Measurements from ENCODE around the gene FTCD. TPM values are rescaled to one million over a fixed set of nuclear protein-coding genes. Genes with fewer than 3 reads are reported as not detected.
A peak's percentile ranks its signal among the peaks of the same experiment; 100 is the strongest.

FTCD gene
- total RNA-seq, 1 experiment from 2014 or later = 6.7 TPM

- H3K4me1 Mint-ChIP-seq = no peaks in the 10 kb centered on the region
- Histone ChIP-seq H3K14ac (ENCODE audit: insufficient read depth, low read length) (no peak overlapping the region), H4K8ac (replicated peaks; ENCODE audit: insufficient read length, low read depth, low read length) (no peak overlapping the region), H3K4ac (ENCODE audit: low read depth, low read length) (no peak overlapping the region), H3K79me2 (ENCODE audit: insufficient read depth, low read length) (no peaks in the 10 kb centered on the region), H3K18ac (ENCODE audit: insufficient read length, low read depth, low read length) (no peak overlapping the region), H4K91ac (ENCODE audit: insufficient read length, low read depth, low read length) (no peak overlapping the region), H4K5ac (ENCODE audit: insufficient read length, low read depth, low read length) (no peak overlapping the region), H3K23ac (ENCODE audit: insufficient read length, low read depth, low read length) (no peak overlapping the region), H2BK120ac (ENCODE audit: low read depth, low read length, poor library complexity, severe bottlenecking) (no peak overlapping the region), H2AK5ac (ENCODE audit: insufficient read length, low read length) (no peak overlapping the region), H3T11ph (ENCODE audit: low read length) (no peak overlapping the region), H4K20me1 (ENCODE audit: control insufficient read depth, insufficient read depth, insufficient read length) (no peaks in the 10 kb centered on the region), H3K56ac (ENCODE audit: insufficient read length, low read depth, low read length) (no peak overlapping the region), H3K9me3 (ENCODE audit: control insufficient read depth, low read depth, low read length) (no peaks in the 10 kb centered on the region), H3K4me2 (ENCODE audit: insufficient read depth, insufficient read length, low read length) (no peak overlapping the region), H3K9ac (ENCODE audit: extremely low read depth, insufficient read length, low read length) (no peak overlapping the region), H2AFZ (ENCODE audit: low read length) (no peak overlapping the region), H2BK12ac (ENCODE audit: insufficient read length, low read depth, low read length) (no peak overlapping the region), H3K27ac (ENCODE audit: insufficient read length, low read depth, low read length) (no peak overlapping the region), H3K23me2 (ENCODE audit: insufficient read length, low read depth, low read length, poor library complexity, severe bottlenecking) (no peaks in the 10 kb centered on the region), H3K4me1 (ENCODE audit: insufficient read depth, low read length) (no peaks in the 10 kb centered on the region), H2BK20ac (ENCODE audit: low read depth, low read length, poor library complexity, severe bottlenecking) (no peak overlapping the region), H2BK15ac (ENCODE audit: low read depth, low read length) (no peak overlapping the region), H2BK5ac (ENCODE audit: insufficient read length, low read length) (no peak overlapping the region), H3K79me1 (ENCODE audit: insufficient read depth, low read depth, low read length, poor library complexity, severe bottlenecking) (no peaks in the 10 kb centered on the region), H3K27me3 (ENCODE audit: insufficient read depth, low read length) (no peaks in the 10 kb centered on the region)
- peaks cover 52 to 79% (median 74%) of the 10 kb centered on the region in 3 experiments; a peak in 6 of 7 replicates for H3K36me3 Mint-ChIP-seq (ENCODE audit: insufficient read depth in 1 of 3, low read depth in 3 of 3)
- TF ChIP-seq CTCF (conservative IDR thresholded peaks at IDR 0.05) = no peak
- no CpG with 5 or more reads among the region's 20 CpGs for WGBS (ENCODE audit: extremely low coverage, insufficient read length, low lambda C conversion rate)
- no peaks in the 10 kb centered on the region for H3K27me3 Mint-ChIP-seq (ENCODE audit: low read depth)
- no peak overlapping the region for H3K4me3 Mint-ChIP-seq
- H3K27ac Mint-ChIP-seq = peak overlapping the region in 1 of 3 experiments; percentile 57; a peak in 1 of 7 replicates
- H3K9me3 Mint-ChIP-seq = no peaks in the 10 kb centered on the region
- DNase-seq = no peak
Measured at GRCh38 chr21:46195595-46196195, 40.3 kb upstream of the FTCD start.
